Ovary (tissue), 3 donors: ENCODE results near the gene LASP1NB.

Experiments used
- CTCF ChIP-seq, 3 donors: fragments of 450-650 bp in 2 of 3; fragments of 200-600 bp in 1 of 3; IDR thresholded peaks; one replicate each; pipeline versions ENCODE4 v1.5.1 to v1.8.0; 2016 to 2022; ENCODE audit warnings: antibody characterized with exemption in 3 of 3, mild to moderate bottlenecking in 1 of 3
- EP300 ChIP-seq: sonication (generic); formaldehyde crosslinking; IDR thresholded peaks from one replicate; pipeline ENCODE4 v1.6.1; 2017; ENCODE audit warnings: antibody characterized with exemption
- POLR2A ChIP-seq: fragments of 450-650 bp; IDR thresholded peaks from one replicate; pipeline ENCODE4 v1.6.1; 2017; ENCODE audit warnings: antibody characterized with exemption, mild to moderate bottlenecking, moderate library complexity
- donor health status: DM: no; HTN: no; CAD: no.

- TF ChIP-seq CTCF (IDR thresholded peaks at IDR 0.05) (no peak), EP300 (no peak), POLR2A (no peak)
These were observed 33.3 kb downstream of the LASP1NB start for GRCh38 chr17:38958756-38959155.
